ENCODE results near the gene ALLC.

Gene ALLC

DNA sequence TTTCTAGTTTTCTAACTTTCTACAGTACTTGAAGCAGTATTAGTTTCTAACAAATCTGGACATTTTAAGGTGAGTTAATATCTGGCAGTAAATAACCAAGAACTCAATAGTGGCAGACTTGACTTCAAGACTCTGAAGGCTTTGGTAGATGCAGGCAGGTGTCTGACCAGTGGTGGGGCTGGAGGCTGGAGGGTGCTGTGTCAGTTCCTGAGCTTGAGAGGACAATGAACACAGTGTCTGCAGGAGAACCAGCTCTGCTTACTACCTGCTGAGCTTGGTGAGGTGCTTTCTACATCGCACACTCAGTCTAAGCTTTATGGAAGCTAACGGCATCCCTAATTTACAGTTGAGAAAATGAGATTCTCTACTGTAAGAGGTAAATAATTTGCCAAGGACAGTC lies 21.2 kb downstream of the ALLC start:
- DNase-seq (no peak), ATAC-seq (no peak)

DNA sequence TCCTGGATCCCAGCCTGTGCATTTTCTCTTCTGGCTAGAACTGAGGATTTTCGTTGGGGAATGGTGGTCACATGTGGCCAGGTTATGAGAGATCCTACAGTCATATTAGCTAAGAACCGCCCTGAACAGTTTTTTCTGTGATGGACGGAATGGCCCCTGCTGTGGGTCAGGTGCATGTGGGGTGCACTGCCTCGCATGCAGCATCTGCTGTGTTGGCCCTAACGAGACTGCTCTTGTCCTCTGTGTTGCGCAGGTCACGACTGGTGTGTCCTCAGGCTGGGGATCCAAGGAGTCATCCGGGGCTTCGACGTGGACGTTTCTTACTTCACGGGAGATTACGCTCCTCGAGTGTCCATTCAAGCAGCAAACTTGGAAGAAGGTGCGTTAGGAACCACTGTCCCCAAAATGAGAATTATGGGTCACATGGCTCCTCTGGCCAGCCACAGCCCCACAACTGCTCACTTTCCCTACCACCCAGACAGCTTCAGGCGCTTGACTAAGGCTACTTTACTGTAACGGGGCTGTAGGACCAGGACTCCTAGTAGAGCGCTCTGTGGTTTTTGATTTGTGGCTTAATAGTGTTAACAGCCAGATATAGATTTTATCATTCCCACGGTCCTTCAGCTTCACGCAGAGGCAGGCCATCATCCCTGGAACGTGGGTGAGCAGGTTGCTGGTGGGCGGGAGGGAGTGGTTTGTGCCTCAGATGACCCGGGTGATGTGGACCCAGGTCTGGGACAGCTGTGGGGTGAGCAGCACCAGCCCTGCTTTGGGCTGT lies 21.8 kb downstream of the ALLC start:
- ATAC-seq, result no peak
- DNase-seq, result no peak

DNA sequence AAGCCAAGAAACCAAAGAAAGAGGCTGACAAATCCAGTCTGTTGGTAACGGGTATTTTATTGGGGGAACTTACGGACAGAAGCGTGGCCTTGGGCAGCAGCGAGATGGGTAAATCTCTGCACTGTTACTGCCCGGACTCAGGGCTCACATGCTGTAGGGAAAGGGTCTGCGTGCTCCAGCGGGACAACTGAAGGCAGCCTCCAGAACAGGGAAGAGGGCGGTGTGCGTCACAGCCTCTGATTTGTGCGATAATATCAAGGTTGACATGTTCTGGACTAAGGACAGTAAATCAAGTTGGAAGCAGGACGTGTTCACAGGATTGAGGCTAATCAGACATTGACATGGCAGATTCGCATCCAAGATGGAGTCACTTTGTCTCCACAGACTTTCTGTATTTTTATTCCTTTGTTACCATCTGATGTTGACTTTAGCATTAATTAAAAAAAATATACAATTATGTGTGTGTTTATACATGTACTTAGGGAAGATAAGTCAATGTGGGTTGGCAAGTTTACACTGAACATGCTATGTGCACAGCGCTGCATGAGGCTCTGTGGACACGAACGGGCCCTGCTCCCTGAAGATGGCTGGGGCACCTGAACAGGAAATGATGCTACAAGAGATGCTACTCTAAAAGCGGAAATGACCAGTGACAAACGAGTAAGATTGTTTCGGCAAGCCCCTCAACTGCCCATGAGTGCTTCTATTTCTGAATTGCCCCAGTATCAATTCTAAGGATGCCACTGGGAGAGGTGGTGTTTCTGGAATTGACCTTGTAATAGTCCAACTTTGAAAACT lies 22.7 kb downstream of the ALLC start:
- no peak for DNase-seq

DNA sequence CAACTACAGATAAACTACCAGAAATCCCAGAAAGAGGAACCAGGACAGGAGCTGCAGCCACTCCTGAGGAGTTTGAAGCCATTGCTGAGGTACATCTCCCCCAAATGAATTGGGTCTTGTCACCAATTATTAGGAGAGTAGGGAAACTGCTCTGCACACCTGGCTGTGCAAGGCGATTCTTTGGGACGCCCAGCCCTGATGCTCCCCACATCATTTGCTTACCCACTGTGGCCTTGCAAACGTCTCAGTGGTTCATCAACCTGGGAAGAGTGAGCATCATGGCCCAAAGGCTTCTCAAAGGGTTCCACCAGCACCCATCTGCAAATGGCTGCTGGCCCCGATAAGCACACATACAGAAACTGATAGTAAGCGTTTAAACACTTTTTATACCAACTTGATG lies 23.6 kb downstream of the ALLC start:
- ATAC-seq (no peak), DNase-seq (no peak)

More for the DNA sequence above, 22.7 kb downstream of the ALLC start:
- no peak for ATAC-seq

DNA sequence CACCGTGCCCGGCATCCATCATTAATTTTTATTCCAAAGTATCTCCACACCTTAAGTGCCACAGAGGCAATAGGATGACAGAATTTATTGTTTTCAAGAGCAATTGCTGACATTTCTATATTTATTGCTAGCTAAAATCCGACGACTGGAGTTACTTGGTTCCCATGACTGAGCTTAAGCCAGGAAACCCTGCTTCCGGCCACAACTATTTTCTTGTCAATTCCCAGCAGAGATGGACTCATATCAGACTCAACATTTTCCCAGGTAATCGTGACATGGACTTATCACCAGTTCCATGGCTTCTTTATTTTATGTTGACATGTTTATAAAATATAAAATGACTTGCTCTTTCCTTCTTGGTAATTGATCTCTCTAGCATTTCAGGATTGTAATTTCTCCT lies 24.8 kb downstream of the ALLC start:
- no peak for DNase-seq
- ATAC-seq, result no peak

DNA sequence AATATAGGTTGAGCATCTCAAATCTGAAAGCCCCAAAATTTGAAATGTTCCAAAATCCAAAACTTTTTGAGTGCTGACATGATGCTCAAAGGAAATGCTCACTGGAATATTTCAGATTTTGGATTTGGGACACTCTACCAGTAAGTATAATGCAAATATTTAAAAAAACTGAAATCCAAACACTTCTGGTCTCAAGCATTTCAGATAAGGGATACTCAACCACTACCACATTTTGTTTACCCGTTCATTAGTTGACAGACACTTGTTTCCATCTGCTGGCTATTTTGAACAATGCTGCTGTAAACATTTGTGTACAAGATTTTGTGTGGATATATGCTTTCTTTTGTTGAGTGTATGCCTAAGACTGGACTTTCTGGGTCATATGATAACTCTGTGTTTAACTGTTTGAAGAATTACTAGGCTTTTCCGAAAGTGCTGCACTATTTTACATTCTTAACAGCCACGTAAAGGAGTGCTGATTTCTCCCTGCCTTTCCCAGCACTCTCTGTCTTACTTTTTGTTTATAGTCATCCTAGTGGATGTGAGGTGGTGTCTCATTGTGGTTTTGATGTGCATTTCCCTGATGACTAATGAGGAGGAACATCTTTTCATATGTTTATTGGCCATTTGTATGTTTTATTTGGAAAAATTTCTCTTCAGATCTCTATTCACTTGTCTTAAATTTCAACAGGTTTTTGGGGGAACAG lies 25.9 kb downstream of the ALLC start:
- DNase-seq, result no peak
- no peak for ATAC-seq

DNA sequence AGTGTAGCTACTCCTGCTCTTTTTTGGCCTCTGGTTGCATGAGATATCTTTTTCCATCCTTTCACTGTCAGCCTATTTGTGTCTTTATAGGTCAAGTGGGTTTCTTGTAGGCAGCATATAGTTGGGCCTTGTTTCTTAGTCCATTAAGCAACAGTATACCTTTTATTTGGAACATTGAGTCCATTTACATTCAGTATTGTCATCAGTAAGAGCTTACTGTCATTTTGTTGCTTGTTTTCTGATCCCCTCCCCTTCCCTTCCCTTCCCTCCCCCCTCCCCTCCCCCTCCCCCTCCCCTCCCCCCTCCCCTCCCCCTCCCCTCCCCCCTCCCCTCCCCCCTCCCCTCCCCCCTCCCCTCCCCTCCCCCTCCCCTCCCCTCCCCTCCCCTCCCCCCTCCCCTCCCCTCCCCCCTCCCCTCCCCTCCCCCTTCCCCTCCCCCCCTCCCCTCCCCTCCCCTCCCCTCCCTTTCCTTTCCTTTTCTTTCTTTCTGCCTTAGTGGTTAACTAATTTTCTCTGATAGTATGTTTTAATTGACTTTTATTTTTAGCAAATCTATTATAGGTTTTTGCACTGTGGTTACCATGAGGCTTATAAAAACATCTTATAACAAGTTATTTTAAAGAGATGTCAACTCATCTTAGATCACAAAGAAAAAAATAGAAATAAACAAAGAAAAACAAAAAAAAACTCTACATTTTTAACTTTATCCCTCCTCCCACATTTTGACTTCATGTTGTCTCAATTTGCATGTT lies 32.2 kb downstream of the ALLC start:
- no peak for ATAC-seq

DNA sequence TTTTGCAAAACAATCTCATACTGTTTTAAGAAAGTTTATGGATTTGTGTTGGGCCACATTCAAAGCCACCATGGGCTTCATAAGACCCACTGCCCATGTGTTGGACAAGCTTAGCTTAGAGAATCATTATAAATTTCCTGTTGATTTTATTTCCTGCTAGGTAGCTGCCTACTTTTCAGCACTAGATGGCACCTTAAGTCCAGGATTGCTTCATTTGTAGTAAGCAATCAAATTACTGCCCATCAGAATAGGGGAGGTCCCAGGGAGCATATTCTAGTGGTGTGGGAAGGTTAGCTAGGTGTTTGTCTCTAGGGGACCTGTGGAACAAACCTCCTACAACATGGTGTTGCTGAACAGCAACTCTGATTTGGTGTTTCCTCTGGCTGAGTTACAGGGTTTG lies 34.4 kb downstream of the ALLC start:
- DNase-seq, result no peak
- ATAC-seq, result no peak

More for the DNA sequence above, 32.2 kb downstream of the ALLC start:
- no peak for DNase-seq

DNA sequence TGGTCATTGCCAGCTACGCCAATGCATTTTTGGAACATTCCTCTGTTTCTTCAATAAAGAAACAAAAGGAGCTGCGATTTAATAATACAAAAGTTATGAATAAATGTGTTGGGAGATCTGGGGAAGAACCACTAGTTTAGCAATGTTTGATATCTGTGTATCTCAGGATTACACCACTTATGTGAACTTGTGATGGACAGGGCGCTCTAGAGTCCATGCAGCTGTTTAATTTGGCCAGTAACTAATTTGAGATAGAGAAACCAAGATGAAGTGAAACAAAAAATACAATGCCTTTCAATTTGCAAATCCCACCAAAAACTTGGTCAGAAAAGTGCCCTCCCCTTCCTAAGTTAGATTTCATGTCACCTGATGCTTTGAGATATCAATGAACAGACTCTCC lies 38.5 kb downstream of the ALLC start:
- ATAC-seq (no peak), DNase-seq (no peak)

DNA sequence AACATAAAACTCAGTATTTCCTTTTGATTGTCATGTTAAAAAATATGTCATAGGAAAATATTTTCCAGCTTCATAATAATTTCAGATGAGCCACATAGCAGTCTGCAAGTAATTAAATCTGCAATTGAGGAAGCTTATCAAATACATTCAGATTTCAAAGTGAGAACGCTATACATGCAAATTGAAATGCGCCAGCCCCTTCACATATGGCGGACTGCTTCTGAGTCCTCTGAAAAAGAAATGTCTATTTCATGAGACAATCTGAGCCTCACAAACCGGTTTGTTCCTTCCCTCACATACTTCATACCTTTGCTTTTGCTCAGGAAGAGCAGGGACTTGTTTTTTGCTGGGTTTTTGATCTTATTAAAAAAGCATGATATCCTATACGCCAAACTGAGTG lies 43.1 kb downstream of the ALLC start:
- ATAC-seq (no peak), DNase-seq (no peak)

DNA sequence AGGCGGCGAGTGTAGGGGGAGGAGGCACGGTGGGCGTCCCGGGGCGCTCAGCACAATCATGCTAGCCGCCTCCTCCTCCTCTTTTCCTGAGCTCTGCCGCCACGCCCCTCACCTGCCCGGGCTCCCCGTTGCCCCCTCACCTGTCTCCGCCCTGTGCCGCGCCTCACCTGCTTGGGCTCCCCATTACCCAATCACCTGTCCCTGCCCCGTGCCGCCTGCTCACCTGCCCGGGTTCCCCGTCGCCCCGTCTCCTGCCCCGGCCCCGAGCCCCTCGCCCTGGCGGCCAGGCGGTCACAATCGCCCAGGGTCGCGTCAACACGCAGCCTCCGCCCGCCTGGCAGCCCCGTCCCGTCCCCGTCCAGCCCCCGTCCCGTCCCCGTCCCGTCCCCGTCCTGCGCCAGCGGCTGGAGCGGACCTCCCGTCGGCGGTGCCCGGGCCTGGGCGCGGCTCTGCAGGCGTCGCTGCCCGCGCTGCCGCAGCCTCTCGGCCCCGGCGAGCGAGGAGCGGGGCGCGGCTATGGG lies 45.3 kb downstream of the ALLC start, which contains the start of gene DCDC2C:
TSS of gene DCDC2C (plus strand) at position 340 of the 521 bp plus-strand sequence. CDS start at position 517, 177 bp downstream.
- no peak for ATAC-seq

DNA sequence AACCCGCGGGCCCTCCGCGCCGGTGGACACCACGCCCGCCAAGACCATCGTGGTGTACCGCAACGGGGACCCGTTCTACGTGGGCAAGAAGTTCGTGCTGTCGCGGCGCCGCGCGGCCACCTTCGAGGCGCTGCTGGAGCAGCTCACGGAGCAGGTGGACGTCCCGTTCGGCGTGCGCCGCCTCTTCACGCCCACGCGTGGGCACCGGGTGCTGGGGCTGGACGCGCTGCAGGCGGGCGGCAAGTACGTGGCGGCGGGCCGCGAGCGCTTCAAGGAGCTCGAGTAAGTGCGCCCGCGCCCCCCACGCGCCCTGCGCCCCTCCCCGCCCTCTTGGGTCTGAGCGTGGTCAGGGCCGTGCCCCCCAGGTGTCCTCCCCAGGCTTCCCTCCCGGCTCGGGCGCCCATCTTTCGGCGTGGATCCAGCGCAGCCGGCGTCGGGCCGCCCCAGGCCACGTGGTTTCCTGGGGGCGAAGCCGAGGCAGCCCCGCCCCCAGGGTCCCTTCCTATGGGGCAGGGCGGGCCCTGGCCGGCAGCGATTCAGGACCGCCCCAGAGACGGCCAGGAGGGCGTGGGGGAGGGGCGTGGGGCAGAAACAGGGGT lies 45.9 kb downstream of the ALLC start:
- ATAC-seq, result no peak
- no peak for DNase-seq

More for the DNA sequence above, 45.3 kb downstream of the ALLC start, which contains the start of gene DCDC2C:
- no peak for DNase-seq

DNA sequence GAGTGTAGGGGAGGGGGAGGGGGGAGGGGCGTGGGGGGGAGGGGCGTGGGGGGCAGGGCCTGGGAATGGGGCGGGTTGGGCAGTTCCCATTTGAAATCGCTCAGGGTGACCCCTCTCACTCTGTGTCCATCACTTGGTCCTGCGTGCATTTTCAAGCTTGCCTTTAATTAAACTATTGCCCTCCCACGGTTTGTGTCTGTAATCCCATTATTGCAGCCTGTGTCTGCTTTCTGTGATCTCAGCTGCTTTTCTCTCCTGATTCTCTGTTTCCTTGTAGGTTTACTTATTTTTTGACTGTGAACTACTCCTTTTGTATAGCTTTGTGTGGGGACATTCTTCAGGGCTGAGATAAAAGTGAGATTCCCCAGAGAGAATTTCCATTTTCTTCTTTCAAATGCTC lies 46.7 kb downstream of the ALLC start:
- no peak for ATAC-seq
- no peak for DNase-seq

DNA sequence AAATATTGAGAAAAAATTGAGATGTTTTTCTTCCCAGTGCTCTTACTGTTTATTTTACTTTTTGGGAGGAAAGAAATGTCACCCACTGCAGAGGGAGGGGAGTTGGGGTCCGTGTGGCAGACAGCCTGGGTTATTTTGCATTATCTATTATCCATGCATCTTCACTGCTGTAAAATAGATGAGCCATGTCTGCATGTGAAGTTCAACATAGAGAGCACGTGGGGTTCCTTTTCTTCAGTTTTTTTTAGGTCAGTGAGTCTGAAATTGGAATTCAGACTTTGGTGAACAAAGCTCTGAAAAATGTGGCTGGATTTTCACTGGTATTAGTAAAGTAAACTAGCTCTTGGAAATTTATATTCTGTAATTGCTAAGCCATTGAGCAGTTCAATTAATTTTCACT lies 47.8 kb downstream of the ALLC start:
- DNase-seq (no peak), ATAC-seq (no peak)

DNA sequence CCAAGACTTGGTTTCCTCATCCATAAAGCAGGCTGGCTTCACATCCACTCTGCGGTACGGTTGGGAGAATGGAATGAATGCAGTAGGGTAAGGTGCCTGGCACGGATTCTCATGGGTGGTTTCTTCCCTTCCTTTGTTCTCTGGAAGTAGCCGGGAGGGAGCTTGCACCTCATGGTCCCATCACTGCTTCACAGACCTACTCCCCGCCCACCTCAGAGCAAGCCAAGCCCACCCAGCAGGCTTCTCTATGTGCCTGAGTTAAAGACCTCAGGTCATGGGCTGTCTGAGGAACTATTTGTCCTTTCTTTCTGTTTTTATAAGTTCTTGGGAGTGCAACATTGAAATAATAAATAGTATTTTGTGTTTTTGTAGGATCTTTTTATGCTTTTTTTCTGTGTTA lies 48.9 kb downstream of the ALLC start:
- DNase-seq (no peak), ATAC-seq (no peak)

DNA sequence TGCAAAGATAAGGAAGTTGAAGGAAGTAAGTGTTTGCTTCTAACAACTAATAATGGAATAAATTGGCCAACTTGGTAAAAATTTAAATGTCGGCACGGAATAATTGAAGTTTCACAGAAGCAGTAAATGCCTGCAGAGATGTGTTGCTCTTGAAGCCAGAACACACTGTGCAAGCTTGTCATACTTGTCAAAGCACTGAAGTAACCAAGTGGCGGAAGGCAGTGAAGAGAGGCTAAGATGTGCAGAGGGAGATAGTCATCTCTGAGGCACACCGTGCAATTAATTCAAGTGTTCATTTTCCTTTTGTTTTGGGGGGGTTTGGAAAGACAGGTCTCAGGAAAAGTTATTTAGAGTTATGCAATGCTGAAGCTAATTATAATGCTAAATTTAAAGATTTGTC lies 50.6 kb downstream of the ALLC start:
- DNase-seq (no peak), ATAC-seq (no peak)

DNA sequence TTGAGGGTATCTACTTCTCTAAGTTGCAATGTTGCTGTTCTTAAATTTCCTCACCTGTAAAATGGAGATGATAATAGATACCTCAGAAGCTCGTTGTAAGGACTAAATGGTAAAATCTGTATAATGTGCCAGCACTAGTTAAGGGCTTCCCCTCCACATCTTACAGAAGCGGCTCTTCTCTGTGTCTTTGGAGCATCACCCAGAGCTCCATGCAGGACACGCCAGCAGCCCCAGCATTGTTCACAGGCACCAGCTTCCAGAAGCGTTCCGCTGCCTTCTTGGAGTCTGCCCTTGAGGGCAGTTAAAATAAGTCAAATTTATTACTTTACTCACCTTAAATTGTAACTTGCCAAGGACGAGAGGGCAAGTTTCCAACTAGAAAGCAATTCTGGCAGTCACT lies 51.2 kb downstream of the ALLC start:
- no peak for DNase-seq
- ATAC-seq, result no peak

DNA sequence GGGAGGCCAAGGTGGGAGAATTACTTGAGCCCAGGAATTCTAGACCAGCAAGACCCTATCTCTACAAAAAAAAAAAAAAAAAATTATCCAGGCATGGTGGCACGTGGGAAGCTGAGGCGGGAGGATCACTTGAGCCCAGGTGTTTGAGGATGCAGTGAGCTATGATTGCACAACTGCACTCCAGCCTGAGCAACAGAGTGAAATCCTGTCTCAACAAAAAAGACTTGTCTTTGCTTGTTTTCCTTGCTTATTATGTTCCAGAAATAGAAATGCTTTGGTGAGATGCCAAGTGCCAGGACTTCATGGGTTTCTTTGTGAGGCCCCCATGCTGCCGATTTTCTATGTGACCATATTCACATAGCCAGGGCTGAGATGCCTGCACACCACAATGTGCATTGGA lies 54.4 kb downstream of the ALLC start:
- ATAC-seq (no peak), DNase-seq (no peak)

DNA sequence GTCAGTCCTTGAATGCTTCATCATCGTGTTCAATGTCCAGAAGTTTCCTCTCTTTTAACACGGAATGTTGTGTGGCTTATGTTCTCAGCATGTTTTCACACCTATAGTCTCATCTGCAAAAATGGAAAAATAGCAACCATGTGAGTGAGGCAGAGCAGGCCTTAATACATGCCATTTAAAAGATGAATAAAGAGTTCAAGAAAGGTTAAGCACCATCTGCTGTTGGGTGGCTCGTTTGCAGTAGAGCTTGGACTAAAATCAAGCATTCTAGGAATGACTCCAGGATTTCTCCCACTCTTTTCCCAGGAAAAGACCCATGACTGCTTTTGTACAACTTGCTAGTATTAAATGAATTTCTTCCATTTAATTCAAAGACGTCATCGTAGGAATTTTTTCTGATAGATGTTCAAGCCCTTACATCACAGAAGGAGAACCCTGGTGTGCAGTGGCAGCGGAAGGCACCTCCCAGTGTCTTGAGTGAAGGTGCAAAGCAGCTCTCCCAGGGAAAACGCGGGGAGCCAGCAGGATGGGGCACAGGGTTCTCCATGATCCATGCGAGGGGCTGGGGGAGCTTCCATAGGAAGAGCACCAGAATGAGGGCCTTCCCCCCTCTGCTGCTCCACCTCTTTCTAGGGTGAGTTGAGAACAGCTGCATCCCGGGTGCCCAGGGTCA lies 55.0 kb downstream of the ALLC start:
- DNase-seq (no peak), ATAC-seq (no peak)

DNA sequence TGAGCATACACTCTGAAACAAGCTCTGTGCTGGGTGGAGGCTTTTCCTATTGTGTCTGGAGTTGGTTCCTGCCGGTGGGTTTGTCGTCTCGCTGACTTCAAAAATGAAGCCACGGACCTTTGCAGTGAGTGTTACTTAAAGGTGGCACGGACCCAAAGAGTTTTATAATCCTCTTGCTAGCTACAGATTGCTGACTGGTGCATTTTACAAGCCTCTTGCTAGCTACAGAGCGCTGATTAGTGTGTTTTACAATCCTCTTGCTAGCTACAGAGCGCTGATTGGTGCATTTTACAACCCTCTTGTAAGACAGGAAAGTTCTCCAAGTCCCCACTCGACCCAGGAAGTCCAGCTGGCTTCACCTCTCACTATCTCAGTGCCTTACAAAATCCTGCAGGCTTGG lies 60.7 kb downstream of the ALLC start:
- no peak for ATAC-seq

DNA sequence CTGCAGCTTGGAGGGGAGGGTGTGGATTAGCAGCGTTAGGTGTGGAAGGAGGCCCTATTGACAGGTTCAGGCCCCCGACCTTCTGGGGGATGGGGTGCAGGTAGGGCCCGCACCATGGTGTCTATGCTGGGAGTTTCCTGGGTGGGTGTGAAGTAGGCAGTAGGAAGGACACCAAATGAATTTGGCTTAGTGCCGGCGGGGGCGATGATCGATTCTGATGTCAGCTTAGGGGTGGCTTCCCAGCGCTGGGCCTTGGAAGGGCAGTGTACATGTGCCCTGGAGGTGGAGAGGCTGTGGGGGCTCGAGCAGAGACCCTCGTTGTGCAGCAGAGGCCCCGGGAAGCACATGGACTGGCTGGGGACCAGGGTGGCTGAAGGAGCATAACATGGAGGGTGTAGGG lies 67.0 kb downstream of the ALLC start:
- no peak for ATAC-seq
- DNase-seq, result no peak

More for the DNA sequence above, 60.7 kb downstream of the ALLC start:
- no peak for DNase-seq
